Cardiac muscle cell (in vitro differentiated cells and primary cell): ENCODE results near the gene CPTP. TPM values are rescaled to one million over a fixed set of nuclear protein-coding genes. Genes with fewer than 3 reads are reported as not detected.
"Not testable (repeated sequence)": the region's sequence is repeated elsewhere in the genome, so short reads cannot be mapped to it uniquely, and the experiment has no call there.

Experiments used
- DNase-seq, 2 donors: peaks; one replicate each; pipeline versions ENCODE4 v3.0.0 to v3.0.0-alpha.2; 2010 to 2017; ENCODE audit warnings: low read depth in 1 of 2, low spot score in 1 of 2
- H3K27ac ChIP-seq: fragments of 200-600 bp; sonication (generic); 2 replicates; pipeline ENCODE4 v1.5.1; 2016
- H3K27me3 ChIP-seq: fragments of 200-600 bp; sonication (generic); 2 replicates; pipeline ENCODE4 v1.6.0; 2016; ENCODE audit warnings: control low read depth
- H3K36me3 ChIP-seq: fragments of 200-600 bp; sonication (generic); 2 replicates; pipeline ENCODE4 v1.5.1; 2016; ENCODE audit warnings: control low read depth
- H3K4me1 ChIP-seq: fragments of 200-600 bp; sonication (generic); 2 replicates; pipeline ENCODE4 v1.8.1; 2017; ENCODE audit warnings: low read depth, mild to moderate bottlenecking, mixed run types
- H3K4me3 ChIP-seq: fragments of 200-600 bp; sonication (generic); 2 replicates; pipeline ENCODE4 v1.5.1; 2016; ENCODE audit warnings: mild to moderate bottlenecking
- H3K9me3 ChIP-seq: fragments of 200-600 bp; sonication (generic); 2 replicates; pipeline ENCODE4 v1.5.1; 2017; ENCODE audit warnings: low read depth, mild to moderate bottlenecking, control low read depth
- polyA plus RNA-seq: library from polyadenylated mRNA; unstranded; fragments of >200 nt; fragmentation: Nextera tagmentation; extraction: Ambion mirVana; gene quantifications from 2 replicates; pipeline ENCODE4 v1.2.1, GENCODE V29; 2016
- total RNA-seq: library from RNA; depleted of rRNA; stranded (reverse); fragments of >200 nt; gene quantifications from 2 replicates; pipeline ENCODE4 v1.2.3, GENCODE V29; 2016
- TF ChIP-seq, protein P1 (sequence below): IDR thresholded peaks from 2 replicates; pipeline ENCODE4 v1.5.1; 2012; ENCODE audit warnings: low read depth, mild to moderate bottlenecking, low read length

The CPTP gene
- total and polyA plus RNA-seq, 2 experiments from 2014 or later, result 33.7 to 38.5 TPM

DNA sequence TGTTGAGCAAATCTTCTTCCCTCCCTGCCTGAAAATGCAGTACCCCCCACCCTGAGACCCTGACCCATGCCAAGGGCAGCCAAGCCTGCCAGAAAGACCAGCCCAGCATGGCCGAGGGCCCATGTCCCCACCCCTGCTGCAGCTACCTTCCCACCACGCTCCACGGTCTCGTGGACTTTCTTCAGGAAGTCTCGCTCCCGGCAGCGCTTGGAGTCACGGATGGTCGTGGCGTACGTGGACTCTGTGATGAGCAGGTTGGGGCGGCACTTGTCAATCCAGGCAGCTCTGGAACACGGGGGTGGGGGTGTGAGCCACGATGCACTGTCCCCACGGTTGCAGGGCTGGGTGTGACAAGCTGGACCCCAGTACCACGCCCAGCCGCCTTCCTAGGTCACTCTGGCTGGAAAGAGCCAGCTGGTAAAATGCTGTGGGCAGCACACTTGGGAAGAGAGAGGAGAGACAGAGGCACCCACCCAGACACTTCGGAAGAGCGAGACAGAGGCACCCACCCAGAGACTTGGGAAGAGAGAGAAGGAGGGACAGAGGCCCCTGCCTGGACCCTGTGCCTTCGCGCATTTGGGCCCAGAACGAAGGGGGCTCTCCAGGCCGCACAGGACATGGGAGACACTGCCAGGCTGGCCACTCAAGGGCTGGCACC is 9.8 kb upstream of the CPTP start:
- no peak for DNase-seq
- no peak overlapping the region for H3K4me3 ChIP-seq
- no peaks in the 10 kb centered on the region for H3K9me3 ChIP-seq
- no peak overlapping the region for H3K27ac ChIP-seq
- TF ChIP-seq, protein P1, sequence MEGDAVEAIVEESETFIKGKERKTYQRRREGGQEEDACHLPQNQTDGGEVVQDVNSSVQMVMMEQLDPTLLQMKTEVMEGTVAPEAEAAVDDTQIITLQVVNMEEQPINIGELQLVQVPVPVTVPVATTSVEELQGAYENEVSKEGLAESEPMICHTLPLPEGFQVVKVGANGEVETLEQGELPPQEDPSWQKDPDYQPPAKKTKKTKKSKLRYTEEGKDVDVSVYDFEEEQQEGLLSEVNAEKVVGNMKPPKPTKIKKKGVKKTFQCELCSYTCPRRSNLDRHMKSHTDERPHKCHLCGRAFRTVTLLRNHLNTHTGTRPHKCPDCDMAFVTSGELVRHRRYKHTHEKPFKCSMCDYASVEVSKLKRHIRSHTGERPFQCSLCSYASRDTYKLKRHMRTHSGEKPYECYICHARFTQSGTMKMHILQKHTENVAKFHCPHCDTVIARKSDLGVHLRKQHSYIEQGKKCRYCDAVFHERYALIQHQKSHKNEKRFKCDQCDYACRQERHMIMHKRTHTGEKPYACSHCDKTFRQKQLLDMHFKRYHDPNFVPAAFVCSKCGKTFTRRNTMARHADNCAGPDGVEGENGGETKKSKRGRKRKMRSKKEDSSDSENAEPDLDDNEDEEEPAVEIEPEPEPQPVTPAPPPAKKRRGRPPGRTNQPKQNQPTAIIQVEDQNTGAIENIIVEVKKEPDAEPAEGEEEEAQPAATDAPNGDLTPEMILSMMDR, result no peak
- peaks cover 17% of the 10 kb centered on the region for H3K36me3 ChIP-seq
- H3K27me3 ChIP-seq, result no peaks in the 10 kb centered on the region
- H3K4me1 ChIP-seq, result no peaks in the 10 kb centered on the region

DNA sequence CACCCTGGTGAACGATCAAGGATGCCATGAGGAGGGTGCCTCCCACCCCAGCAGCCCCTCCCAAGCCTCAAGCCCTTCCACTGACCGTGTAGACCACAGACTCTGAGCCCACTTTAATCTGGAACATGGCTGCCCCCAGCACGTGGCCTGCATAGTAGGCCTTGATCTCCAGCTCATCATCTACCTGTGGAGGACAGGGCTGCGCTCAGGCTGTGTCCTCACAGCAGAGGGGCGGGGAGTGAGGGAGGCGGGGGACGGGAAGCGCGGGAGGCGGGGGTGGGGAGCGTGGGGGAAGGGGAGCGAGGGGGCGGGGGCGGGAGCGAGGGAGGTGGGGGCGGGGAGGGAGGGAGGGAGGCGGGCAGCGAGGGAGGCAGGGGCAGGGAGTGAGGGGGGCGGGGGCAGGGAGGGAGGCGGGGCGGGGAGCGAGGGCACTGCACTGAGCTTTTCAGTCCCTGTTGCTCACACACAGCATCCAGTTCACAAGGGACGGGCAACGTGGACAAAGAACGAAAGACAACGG is 9.1 kb upstream of the CPTP start:
- peaks cover 17% of the 10 kb centered on the region for H3K36me3 ChIP-seq
- no peaks in the 10 kb centered on the region for H3K4me1 ChIP-seq
- TF ChIP-seq, protein P1, result no peak
- H3K27ac ChIP-seq, result no peak overlapping the region
- no peak overlapping the region for H3K4me3 ChIP-seq
- H3K27me3 ChIP-seq, result no peaks in the 10 kb centered on the region
- no peak for DNase-seq
- no peaks in the 10 kb centered on the region for H3K9me3 ChIP-seq

DNA sequence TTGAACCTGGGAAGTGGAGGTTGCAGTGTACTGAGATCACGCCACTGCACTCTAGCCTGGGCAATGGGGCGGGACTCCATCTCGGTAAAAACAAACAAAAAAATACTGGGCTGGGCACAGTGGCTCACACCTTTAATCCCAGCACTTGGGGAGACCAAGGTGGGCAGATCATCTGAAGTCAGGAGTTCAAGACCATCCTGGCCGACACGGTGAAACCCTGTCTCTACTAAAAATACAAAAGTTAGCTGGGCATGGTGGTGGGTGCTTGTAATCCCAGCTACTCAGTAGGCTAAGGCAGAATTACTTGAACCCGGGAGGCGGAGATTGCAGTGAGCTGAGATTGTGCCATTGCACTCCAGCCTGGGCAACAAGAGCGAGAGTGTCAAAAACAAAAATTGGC is 8.4 kb upstream of the CPTP start:
- H3K36me3 ChIP-seq, result peaks cover 16% of the 10 kb centered on the region
- not testable (repeated sequence) for H3K27me3 ChIP-seq, H3K9me3 ChIP-seq, H3K27ac ChIP-seq, DNase-seq, H3K4me3 ChIP-seq, H3K4me1 ChIP-seq

DNA sequence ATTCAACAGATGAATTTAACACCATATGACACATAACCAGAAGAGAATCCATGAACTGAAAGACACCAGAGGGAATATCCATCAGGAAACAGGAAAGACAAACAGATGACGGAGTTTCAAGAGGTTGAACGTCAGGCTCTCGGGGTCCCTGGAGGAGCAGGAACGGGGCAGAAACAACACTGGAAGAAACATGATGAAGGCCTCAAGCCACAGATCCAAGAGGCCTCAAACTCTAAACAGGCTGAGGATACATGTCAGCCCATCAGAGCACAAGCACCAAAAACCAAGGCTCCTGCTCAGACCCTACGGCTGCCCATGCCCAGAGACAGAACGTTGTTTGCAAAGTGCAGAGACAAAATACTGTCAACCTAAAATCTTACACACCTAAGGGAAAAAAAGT is 7.2 kb upstream of the CPTP start:
- Histone ChIP-seq H3K36me3 (peaks cover 11% of the 10 kb centered on the region), H3K27ac (no peak overlapping the region), H3K4me3 (no peak overlapping the region), H3K27me3 (no peaks in the 10 kb centered on the region), H3K4me1 (no peaks in the 10 kb centered on the region), H3K9me3 (no peaks in the 10 kb centered on the region)
- no peak for DNase-seq
- TF ChIP-seq, protein P1, result no peak

DNA sequence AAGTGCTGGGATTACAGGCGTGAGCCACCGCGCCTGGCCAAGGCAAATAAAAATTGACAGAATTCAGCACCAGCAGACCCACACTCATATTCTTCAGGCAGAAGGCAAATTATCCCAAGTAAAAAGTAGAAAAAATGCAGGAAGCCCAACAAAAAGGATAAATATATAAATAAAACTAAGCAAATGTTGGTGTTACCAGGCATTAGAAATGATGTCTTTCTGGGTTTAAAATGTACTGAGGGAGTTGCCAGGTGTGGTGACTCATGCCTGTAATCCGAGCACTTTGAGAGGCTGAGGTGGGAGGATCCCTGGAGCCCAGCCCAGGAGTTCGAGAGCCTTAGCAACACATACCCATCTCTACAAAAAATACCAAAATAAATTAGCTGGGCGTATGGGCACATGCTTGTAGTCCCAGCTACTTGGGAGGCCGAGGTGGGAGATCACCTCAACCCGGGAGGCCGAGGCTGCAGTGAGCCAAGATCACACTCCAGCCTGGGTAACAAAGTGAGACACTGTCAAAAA is 6.4 kb upstream of the CPTP start:
- TF ChIP-seq, protein P1, result no peak
- Histone ChIP-seq H3K27me3 (no peaks in the 10 kb centered on the region), H3K4me3 (no peak overlapping the region), H3K36me3 (peaks cover 11% of the 10 kb centered on the region), H3K9me3 (no peaks in the 10 kb centered on the region), H3K27ac (no peak overlapping the region), H3K4me1 (no peaks in the 10 kb centered on the region)
- DNase-seq, result peak in 1 of 2 donors; percentile 96
